ENCODE measurements around the gene FOCAD.

DNA sequence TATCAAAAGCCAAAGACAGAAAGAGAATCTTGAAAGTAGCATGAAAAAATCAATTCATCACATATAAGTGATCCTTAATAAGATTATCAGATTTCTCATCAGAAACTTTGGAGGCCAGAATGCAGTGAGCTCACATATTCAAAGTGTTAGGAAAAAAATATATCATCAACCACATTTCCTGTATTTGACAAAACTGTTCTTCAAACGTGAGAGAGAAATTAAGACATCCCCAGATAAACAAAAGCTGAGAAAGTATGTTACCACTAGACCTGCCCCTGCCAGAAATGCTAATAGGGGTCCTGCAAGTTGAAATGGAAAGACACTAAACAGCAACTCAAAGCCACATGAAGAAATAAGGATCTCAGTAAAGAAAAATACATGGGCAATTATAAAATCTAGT lies 317.5 kb downstream of the FOCAD start:
- TF ChIP-seq EZH2 (IDR thresholded peaks at IDR 0.05) = no peak
- no peak; the same call in 1 of the 2 replicates for TF ChIP-seq POLR2AphosphoS5 (IDR thresholded peaks at IDR 0.05; ENCODE audit: borderline replicate concordance, low read depth, low read length)
- TF ChIP-seq FOXP2 (optimal IDR thresholded peaks at IDR 0.05; ENCODE audit: control extremely low read depth, extremely low read length, insufficient read depth) = no peak
